ENCODE measurements around the gene KRR1.

KRR1 gene

GRCh38 chr12:75511116-75512048, at the start of gene KRR1:
Gene KRR1 (minus strand): TSS chr12:75511609. CDS start chr12:75511597, 12 bp downstream.
- peaks cover 12% of the 10 kb centered on the region for H3K4me1 ChIP-seq
- H3K4me3 ChIP-seq = peak within 1 kb of the TSS; percentile 77
- in situ Hi-C loops (cut with MboI; ENCODE audit: low sequenced_read_pairs) = loop anchor here (5.0 kb wide), 1 partner anchor 521 kb away; the partner anchor contains the start of gene PHLDA1
- DNase-seq (ENCODE audit: low spot score in 2 of 2) = peak; percentile 92 to 98
- no peaks in the 10 kb centered on the region for H3K27me3 ChIP-seq (ENCODE audit: low read depth)
- H3K36me3 ChIP-seq (replicated peaks) = no peaks in the 10 kb centered on the region
- no peaks in the 10 kb centered on the region for H3K9me3 ChIP-seq

- in situ Hi-C loops (cut with MboI; ENCODE audit: low sequenced_read_pairs) = no loop called here
- peaks cover 10% of the 10 kb centered on the region for H3K4me1 ChIP-seq
- H3K4me3 ChIP-seq = no peak overlapping the region
- no peaks in the 10 kb centered on the region for H3K9me3 ChIP-seq
- DNase-seq (ENCODE audit: low spot score in 2 of 2) = no peak
- no peaks in the 10 kb centered on the region for H3K27me3 ChIP-seq (ENCODE audit: low read depth)
- H3K36me3 ChIP-seq (replicated peaks) = no peaks in the 10 kb centered on the region
Observed at GRCh38 chr12:75560167-75560566, 48.8 kb upstream of the KRR1 start.

- Histone ChIP-seq H3K4me3 (no peak overlapping the region), H3K27me3 (ENCODE audit: low read depth) (no peaks in the 10 kb centered on the region), H3K36me3 (replicated peaks) (no peaks in the 10 kb centered on the region), H3K4me1 (peaks cover 17% of the 10 kb centered on the region), H3K9me3 (no peaks in the 10 kb centered on the region)
- in situ Hi-C loops (cut with MboI; ENCODE audit: low sequenced_read_pairs) = no loop called here
- DNase-seq (ENCODE audit: low spot score in 2 of 2) = no peak
Observed at GRCh38 chr12:75558287-75558686, 46.9 kb upstream of the KRR1 start.

DNA sequence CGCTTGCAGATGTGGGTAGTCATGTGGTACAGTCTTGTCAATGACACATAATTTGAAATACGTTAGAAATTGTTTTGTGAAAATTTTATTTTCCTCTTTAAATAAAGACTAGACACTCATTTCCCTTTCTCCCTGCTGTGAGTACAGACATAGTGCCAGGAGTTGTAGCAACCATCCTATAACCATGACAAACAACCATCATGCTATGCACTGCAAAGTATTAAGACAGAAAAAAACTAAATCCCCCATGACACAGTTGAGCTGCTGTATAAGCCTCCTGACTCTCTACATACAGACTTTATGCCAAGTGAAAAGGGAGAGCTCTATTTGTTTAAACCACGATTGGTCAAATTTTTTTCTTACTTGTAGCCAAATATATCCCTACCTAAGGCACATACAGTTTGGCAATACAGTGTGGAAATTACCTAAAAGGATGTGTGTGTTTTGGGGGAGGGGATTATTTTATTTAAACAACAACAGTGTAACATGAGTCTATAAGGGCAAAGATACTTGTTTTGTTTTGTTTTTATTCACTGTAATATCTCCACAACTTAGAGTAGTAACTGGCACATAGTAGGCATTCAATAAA, 45.0 kb upstream of the KRR1 start:
- Histone ChIP-seq H3K4me1 (peaks cover 25% of the 10 kb centered on the region), H3K9me3 (no peaks in the 10 kb centered on the region), H3K4me3 (no peak overlapping the region), H3K27me3 (ENCODE audit: low read depth) (no peaks in the 10 kb centered on the region), H3K36me3 (replicated peaks) (no peaks in the 10 kb centered on the region)
- no peak for DNase-seq (ENCODE audit: low spot score in 2 of 2)
- in situ Hi-C loops (cut with MboI; ENCODE audit: low sequenced_read_pairs) = no loop called here

GRCh38 chr12:75554556-75554880, 43.1 kb upstream of the KRR1 start:
- H3K27me3 ChIP-seq (ENCODE audit: low read depth) = no peaks in the 10 kb centered on the region
- H3K4me1 ChIP-seq = peaks cover 15% of the 10 kb centered on the region
- no peak for DNase-seq (ENCODE audit: low spot score in 2 of 2)
- H3K36me3 ChIP-seq (replicated peaks) = no peaks in the 10 kb centered on the region
- in situ Hi-C loops (cut with MboI; ENCODE audit: low sequenced_read_pairs) = no loop called here
- H3K4me3 ChIP-seq = no peak overlapping the region
- no peaks in the 10 kb centered on the region for H3K9me3 ChIP-seq

DNA sequence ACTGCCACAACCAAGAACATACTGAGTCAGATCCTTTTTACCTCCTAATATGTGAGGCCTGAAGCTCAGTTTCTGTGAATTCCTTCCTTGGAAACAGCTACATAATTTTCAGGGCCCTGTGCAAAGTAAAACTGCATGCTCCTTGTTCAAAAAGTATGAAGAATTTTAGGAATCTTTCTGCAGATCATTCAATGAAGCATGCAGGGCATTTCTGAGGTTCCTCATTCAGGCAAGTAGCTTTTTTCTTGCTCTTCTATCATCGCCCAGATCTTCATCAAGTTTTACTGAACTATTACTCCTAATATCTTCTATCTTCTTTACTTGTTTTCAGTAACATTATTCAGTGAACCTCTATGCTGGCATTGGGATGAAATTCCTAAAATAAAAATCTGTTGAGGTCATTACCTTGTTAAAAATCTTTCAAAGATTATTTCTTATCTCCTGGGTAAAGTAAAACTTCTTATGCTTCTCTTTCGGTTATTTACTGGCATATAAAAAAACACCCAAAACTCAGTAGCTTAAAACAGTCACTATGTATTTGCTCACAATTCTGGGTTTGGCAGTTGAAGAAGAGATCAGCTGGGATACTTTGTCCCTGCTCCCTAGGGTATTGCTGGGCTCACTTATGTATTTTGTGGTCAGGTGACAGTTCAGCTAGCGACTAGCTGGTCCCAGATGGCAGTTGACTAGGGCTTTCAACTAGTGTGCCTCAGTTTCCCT, 42.6 kb upstream of the KRR1 start:
- no peaks in the 10 kb centered on the region for H3K9me3 ChIP-seq
- H3K36me3 ChIP-seq (replicated peaks) = no peaks in the 10 kb centered on the region
- in situ Hi-C loops (cut with MboI; ENCODE audit: low sequenced_read_pairs) = no loop called here
- H3K4me3 ChIP-seq = no peak overlapping the region
- no peak for DNase-seq (ENCODE audit: low spot score in 2 of 2)
- H3K27me3 ChIP-seq (ENCODE audit: low read depth) = peaks cover 2% of the 10 kb centered on the region; the same call in 1 of the 2 replicates
- H3K4me1 ChIP-seq = peaks cover 15% of the 10 kb centered on the region

DNA sequence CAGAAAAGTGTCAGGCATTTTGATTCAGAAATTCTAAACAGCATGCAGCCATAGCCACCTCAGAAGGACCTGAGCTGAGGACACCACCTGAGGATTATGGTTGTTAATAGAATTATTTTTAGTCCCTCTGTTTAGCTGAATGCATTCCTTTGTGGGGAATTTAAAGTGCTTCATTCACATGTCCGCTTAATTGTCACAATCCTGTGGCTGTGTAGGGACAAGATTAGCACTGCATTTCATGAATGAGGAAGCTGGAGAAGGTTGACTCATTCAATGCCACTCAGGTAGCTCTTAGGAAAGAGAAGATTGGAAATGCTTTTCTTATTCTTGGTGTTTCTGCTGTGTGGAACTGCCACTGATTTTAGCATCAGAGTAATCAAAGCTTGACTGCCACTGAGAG, 42.0 kb upstream of the KRR1 start:
- Histone ChIP-seq H3K4me3 (no peak overlapping the region), H3K4me1 (peaks cover 15% of the 10 kb centered on the region), H3K9me3 (no peaks in the 10 kb centered on the region), H3K36me3 (replicated peaks) (no peaks in the 10 kb centered on the region), H3K27me3 (ENCODE audit: low read depth) (peaks cover 6% of the 10 kb centered on the region; the same call in 1 of the 2 replicates)
- in situ Hi-C loops (cut with MboI; ENCODE audit: low sequenced_read_pairs) = no loop called here
- peak; percentile 36 to 82 for DNase-seq (ENCODE audit: low spot score in 2 of 2)

DNA sequence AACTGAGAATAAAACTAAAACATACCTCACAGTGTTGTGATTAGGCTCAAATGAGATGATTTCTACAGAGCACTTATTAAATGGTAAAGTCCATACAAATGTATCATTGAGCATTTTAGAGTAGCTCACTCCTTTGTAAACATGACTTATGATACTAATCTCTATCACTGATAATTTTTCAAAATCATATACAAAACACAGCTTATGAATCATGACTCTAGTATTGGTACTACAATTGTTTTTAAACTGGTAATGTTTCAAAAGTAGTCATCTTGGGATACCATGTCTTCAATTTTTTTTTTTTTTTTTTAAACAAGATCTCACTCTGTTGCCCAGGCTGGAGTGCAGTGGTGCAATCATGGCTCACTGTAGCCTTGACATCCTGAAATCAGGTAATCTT, 40.1 kb upstream of the KRR1 start:
- Histone ChIP-seq H3K4me3 (no peak overlapping the region), H3K27me3 (ENCODE audit: low read depth) (peaks cover 6% of the 10 kb centered on the region; the same call in 1 of the 2 replicates), H3K4me1 (peaks cover 15% of the 10 kb centered on the region), H3K36me3 (replicated peaks) (no peaks in the 10 kb centered on the region), H3K9me3 (no peaks in the 10 kb centered on the region)
- DNase-seq (ENCODE audit: low spot score in 2 of 2) = no peak
- in situ Hi-C loops (cut with MboI; ENCODE audit: low sequenced_read_pairs) = no loop called here

- Histone ChIP-seq H3K36me3 (replicated peaks) (no peaks in the 10 kb centered on the region), H3K27me3 (ENCODE audit: low read depth) (peaks cover 6% of the 10 kb centered on the region; the same call in 1 of the 2 replicates), H3K9me3 (no peaks in the 10 kb centered on the region), H3K4me1 (peaks cover 15% of the 10 kb centered on the region), H3K4me3 (no peak overlapping the region)
- in situ Hi-C loops (cut with MboI; ENCODE audit: low sequenced_read_pairs) = no loop called here
- no peak for DNase-seq (ENCODE audit: low spot score in 2 of 2)
Observed at GRCh38 chr12:75550401-75551240, 39.2 kb upstream of the KRR1 start.

- in situ Hi-C loops (cut with MboI; ENCODE audit: low sequenced_read_pairs) = no loop called here
- Histone ChIP-seq H3K4me1 (peaks cover 15% of the 10 kb centered on the region), H3K4me3 (no peak overlapping the region), H3K36me3 (replicated peaks) (no peaks in the 10 kb centered on the region), H3K9me3 (no peaks in the 10 kb centered on the region), H3K27me3 (ENCODE audit: low read depth) (peaks cover 6% of the 10 kb centered on the region; the same call in 1 of the 2 replicates)
- DNase-seq (ENCODE audit: low spot score in 2 of 2) = no peak
Observed at GRCh38 chr12:75549989-75550388, 38.6 kb upstream of the KRR1 start.

GRCh38 chr12:75548879-75549278, 37.5 kb upstream of the KRR1 start:
- Histone ChIP-seq H3K9me3 (no peaks in the 10 kb centered on the region), H3K27me3 (ENCODE audit: low read depth) (peaks cover 6% of the 10 kb centered on the region; the same call in 1 of the 2 replicates), H3K36me3 (replicated peaks) (no peaks in the 10 kb centered on the region), H3K4me3 (no peak overlapping the region), H3K4me1 (peaks cover 12% of the 10 kb centered on the region)
- no peak for DNase-seq (ENCODE audit: low spot score in 2 of 2)
- in situ Hi-C loops (cut with MboI; ENCODE audit: low sequenced_read_pairs) = no loop called here

GRCh38 chr12:75545636-75546035, 34.2 kb upstream of the KRR1 start:
- H3K27me3 ChIP-seq (ENCODE audit: low read depth) = peaks cover 9% of the 10 kb centered on the region; the same call in 1 of the 2 replicates
- no peak for DNase-seq (ENCODE audit: low spot score in 2 of 2)
- in situ Hi-C loops (cut with MboI; ENCODE audit: low sequenced_read_pairs) = no loop called here
- H3K4me1 ChIP-seq = no peaks in the 10 kb centered on the region
- no peaks in the 10 kb centered on the region for H3K36me3 ChIP-seq (replicated peaks)
- no peaks in the 10 kb centered on the region for H3K9me3 ChIP-seq
- H3K4me3 ChIP-seq = no peak overlapping the region

DNA sequence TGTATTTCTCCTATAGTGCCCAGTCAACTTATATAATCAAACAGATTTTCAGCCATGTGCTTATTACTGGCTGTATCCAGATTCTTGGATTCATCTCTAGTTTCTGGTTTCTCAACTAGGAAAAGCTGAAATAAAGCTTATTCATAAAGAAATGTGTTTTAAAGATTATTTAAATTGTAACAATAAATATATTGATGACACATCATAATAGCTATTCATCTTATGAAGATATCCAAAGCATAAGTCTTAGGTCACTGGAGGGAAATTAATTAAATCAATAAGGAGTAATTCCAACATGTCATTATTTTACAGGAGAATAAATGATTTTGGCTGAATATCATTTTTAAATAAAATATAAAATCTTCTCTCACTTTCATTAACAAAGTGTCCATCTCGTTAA, 32.1 kb upstream of the KRR1 start:
- no peak overlapping the region for H3K4me3 ChIP-seq
- H3K9me3 ChIP-seq = no peaks in the 10 kb centered on the region
- DNase-seq (ENCODE audit: low spot score in 2 of 2) = no peak
- in situ Hi-C loops (cut with MboI; ENCODE audit: low sequenced_read_pairs) = no loop called here
- H3K27me3 ChIP-seq (ENCODE audit: low read depth) = peaks cover 5% of the 10 kb centered on the region; the same call in 1 of the 2 replicates
- H3K36me3 ChIP-seq (replicated peaks) = no peaks in the 10 kb centered on the region
- H3K4me1 ChIP-seq = no peaks in the 10 kb centered on the region
